ENCODE data around the gene DPYSL5. TPM values are rescaled to one million over a fixed set of nuclear protein-coding genes. Genes with fewer than 3 reads are reported as not detected.

DPYSL5 gene
- total and polyA plus RNA-seq, 2 donors (not counting 3 experiments of a cell fraction or from before 2014, with no cell fraction given) = not detected

GRCh38 chr2:26874514-26874913, 26.6 kb downstream of the DPYSL5 start:
- dilution Hi-C loops (cut with MboI; ENCODE audit: extremely low pct_ligation_motif_present, low sequenced_read_pairs) = no loop called here
- Histone ChIP-seq H4K20me1 (replicated peaks; ENCODE audit: control insufficient read depth, extremely low read depth, insufficient read depth, low read length) (no peaks in the 10 kb centered on the region), H3K27me3 (ENCODE audit: control insufficient read depth in 2 of 2, insufficient read depth in 2 of 2, low read length in 2 of 2) (peaks cover 6 to 16% of the 10 kb centered on the region in 2 experiments), H2AFZ (ENCODE audit: low read depth, low read length) (no peak overlapping the region), H3K4me3 (replicated peaks in 1 of 3; ENCODE audit: insufficient read depth in 1 of 3, low read depth in 1 of 3, low read length in 3 of 3) (no peak overlapping the region), H3K27ac (ENCODE audit: insufficient read depth, low read depth, low read length) (no peak overlapping the region), H3K36me3 (ENCODE audit: control insufficient read depth in 2 of 2, extremely low read depth in 1 of 2, insufficient read depth in 2 of 2, low read length in 2 of 2) (no peaks in the 10 kb centered on the region), H3K9ac (replicated peaks; ENCODE audit: extremely low read depth, insufficient read depth, low read length) (no peak overlapping the region), H3K9me1 (replicated peaks; ENCODE audit: control insufficient read depth, extremely low read depth, insufficient read depth, low read length) (no peaks in the 10 kb centered on the region), H3K4me2 (ENCODE audit: insufficient read depth, low read length) (no peak overlapping the region), H3K4me1 (ENCODE audit: control insufficient read depth, extremely low read depth, insufficient read depth, low read length) (no peaks in the 10 kb centered on the region), H3K9me3 (replicated peaks; ENCODE audit: control insufficient read depth, insufficient read depth, low read length) (no peaks in the 10 kb centered on the region), H3K79me2 (ENCODE audit: control insufficient read depth, insufficient read depth, low read length) (no peaks in the 10 kb centered on the region)
- ChIA-PET POLR2A (no interaction called here), CTCF (no interaction called here)
- TF ChIP-seq POLR2AphosphoS5 (IDR thresholded peaks at IDR 0.05; ENCODE audit: insufficient read depth, low read depth, low read length) (no peak), GATA2 (IDR thresholded peaks at IDR 0.05; ENCODE audit: insufficient read depth, insufficient read length, low read depth, low read length) (no peak), FOS (IDR thresholded peaks at IDR 0.05; ENCODE audit: borderline replicate concordance, insufficient read depth, low read length) (no peak), MAX (IDR thresholded peaks at IDR 0.05; ENCODE audit: insufficient read depth, insufficient read length) (no peak), EZH2 (IDR thresholded peaks at IDR 0.05; ENCODE audit: borderline replicate concordance, low read depth, low read length, severe bottlenecking) (no peak), JUN (IDR thresholded peaks at IDR 0.05; ENCODE audit: borderline replicate concordance, insufficient read depth, insufficient read length, low read depth) (no peak), CTCF (IDR thresholded peaks at IDR 0.05; ENCODE audit: extremely low read depth in 1 of 2, insufficient read depth in 1 of 2, low read depth in 1 of 2, low read length in 2 of 2) (no peak), MYC (IDR thresholded peaks at IDR 0.05; ENCODE audit: low read depth, low read length) (no peak)
- FAIRE-seq = no peak
- no TSS peak for BruUV-seq (replicated peaks)
- no peak for DNase-seq (ENCODE audit: low read depth, low spot score)
- intact Hi-C loops (cut with micrococcal nuclease) = no loop called here
